ENCODE data around the gene MIAT.

DNA sequence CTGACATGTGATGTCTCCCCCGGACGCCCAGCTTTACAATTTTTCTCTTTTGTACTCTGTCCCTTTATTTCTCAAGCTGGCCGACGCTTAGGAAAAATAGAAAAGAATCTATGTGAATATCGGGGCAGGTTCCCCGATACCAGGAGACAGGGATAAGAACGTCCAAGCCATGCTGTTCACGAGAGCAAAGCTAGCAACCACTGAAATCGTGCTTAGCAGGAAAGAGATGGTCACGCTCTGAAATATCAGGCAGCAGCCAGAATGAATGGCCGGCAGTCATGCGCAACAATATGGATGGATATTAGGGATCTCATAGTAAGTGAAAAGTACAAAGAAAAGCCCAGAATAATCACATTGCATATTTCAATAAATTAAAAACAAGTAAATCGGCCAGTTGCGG lies 43.1 kb upstream of the MIAT start:
- TF ChIP-seq BHLHE40 (IDR thresholded peaks at IDR 0.05; ENCODE audit: borderline replicate concordance) = no peak
- no peak for TF ChIP-seq FOXA1 (IDR thresholded peaks at IDR 0.05)
- no peak for TF ChIP-seq SP1 (IDR thresholded peaks at IDR 0.05)
- no peak for TF ChIP-seq L3MBTL2 (conservative IDR thresholded peaks at IDR 0.05)
- TF ChIP-seq TARDBP (IDR thresholded peaks at IDR 0.05) = no peak
- TF ChIP-seq NFRKB (IDR thresholded peaks at IDR 0.05) = no peak
- no peak for TF ChIP-seq FOXM1 (IDR thresholded peaks at IDR 0.05; ENCODE audit: borderline replicate concordance)
- TF ChIP-seq ELF4 (IDR thresholded peaks at IDR 0.05) = no peak
- TF ChIP-seq ZNF384 (IDR thresholded peaks at IDR 0.05) = no peak
- TF ChIP-seq ARNT (IDR thresholded peaks at IDR 0.05) = no peak

Measured in HEK293T (cell line).